GM21825 (cell line): ENCODE measurements around the gene CD300LG.
"Not testable (repeated sequence)": the region's sequence is repeated elsewhere in the genome, so short reads cannot be mapped to it uniquely, and the experiment has no call there.

Experiments
- ATAC-seq: cut with Tn5 transposase; IDR thresholded peaks from one replicate; pipeline ENCODE4 v1.9.1; 2021; ENCODE audit warnings: mild to moderate bottlenecking, moderate library complexity; ENCODE audit not compliant: unreplicated experiment

The CD300LG gene

DNA sequence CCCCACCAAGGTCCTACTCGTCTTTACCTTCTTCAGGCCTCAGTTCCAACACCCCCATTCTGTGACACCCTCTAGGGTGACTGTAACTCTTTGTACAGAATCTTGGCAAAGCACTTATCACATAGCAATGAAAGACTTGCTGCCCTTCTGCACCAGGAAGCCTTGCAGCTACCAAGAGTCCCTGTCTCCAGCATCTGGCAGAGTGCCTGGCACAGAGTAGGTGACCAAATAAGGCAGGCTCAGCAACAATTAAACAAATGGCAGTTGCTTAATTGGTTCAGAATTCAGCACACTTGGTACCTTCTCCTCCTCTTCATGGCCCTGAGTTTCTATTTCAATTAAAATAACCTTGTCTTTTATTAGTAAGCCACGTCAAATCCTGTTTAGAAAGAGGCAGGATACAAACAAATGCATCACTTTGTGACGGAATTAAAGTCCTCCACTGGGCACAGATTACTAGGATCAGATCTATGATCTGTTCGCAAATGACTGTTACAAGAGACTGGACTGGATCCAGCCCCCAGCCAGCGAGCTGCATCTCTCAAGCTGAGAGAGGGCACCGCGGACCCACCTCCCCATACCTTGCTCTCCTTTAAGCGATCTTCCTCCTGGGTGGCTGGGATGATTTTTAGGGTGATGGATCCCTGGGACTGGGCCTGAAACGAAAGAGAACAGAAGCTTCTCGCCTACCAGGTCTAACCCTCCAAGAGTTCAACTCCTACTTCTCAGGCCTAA, 23.5 kb upstream of the CD300LG start:
- ATAC-seq, result no peak

DNA sequence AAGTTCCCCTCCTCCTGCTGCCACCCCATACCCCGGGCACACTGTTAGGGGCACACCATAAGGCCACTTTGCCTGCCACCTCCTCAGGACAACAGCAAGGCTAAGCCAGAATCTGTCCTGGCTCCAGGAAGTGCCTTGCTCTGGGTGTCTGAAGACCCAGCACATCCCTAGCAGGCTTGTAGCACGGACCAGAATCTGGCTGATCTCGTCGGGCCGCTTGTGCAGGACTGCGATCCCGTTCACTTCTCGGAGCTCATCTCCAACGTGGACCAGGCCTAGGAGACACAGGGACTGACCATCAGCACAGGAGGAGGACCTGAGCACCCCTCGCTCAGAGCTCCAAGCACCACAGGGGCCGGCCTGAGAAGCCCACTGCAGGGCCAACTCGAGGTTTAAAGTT, 21.4 kb upstream of the CD300LG start:
- ATAC-seq, result no peak

DNA sequence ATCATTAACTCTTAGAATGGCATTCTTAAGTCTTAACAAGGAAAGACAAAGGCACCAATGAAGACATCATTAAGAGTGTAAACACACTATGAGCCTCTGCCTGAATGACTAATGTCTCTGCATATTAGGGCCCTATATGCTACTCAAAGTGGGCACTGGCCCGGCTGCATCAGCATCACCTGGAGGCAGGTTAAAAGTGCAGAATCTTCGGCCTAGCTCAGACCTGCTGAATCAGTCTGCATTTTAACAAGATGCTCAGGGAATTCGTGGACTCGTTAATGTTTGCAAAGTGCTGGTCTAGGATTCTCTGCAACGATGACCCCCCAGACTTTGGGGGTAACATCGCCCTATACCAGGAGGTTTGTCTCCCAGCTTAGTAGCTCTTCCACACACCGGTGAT, 20.8 kb upstream of the CD300LG start:
- ATAC-seq, result no peak

DNA sequence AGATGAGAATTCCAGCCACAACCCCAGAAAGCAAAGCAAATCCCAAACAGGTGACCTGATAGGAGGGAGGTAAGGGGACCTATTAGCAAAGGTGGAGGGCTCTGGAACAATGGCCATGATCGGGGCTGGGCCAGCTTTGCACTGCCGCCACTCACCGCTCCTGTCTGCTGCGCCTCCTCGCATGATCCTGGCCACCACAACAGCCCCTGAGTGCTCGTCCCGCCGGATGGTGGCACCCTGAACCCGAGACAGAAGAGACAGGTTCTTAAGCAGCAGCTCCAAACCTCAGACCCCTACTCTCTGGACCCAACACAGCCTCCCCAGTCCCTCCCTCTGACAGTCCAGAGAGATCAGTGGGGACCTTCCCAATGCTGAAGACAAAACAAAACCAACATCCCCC, 19.4 kb upstream of the CD300LG start:
- ATAC-seq, result no peak

DNA sequence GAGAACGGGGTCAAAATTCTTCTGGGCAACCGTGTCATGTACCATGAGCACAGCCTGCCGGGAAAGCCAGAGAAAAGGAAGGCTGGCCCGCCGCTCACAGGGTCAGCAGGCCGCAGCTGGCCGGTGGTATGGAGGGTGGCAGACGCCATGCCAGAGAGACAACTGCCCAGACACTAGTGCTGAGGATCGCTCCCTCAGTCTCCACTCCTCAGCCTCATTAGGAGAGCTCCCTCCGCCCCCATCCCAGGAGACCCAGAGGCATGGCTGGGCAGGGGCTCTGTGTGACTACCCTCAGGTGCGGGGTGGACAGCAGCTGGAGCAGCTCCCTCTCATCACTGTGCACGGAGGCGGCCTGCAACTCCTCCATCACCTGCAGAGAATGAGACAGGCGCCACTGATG, 17.2 kb upstream of the CD300LG start:
- ATAC-seq, result no peak

DNA sequence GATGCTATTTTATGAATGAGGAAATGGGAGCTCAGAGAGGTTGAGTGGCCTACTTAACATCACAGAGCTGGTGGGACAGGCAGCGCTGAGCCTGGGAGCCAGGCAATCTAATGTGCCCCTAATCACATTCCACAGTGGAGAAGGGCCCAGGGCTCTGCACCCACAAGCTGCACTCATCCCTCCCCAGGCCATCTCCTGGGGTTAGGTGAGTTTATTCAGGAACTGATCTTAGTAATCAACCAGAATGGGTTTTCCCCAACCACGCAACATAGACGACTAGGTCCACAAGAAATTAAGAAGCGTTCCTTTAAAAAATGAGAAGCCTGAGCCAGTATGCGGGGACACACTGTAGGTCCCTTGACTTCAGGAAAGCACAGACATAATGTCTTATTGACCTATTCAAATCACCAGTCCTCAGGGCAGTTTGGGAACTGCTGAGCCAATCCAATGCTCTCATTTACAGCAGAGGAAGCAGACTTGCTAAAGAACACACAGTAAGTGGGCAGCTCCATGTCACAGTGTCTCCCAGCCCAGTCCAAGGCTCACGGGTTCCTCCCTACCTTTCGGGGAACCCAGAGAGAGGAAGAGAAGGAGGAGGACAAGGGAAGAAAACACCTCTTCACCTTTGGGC, 16.4 kb upstream of the CD300LG start:
- no peak for ATAC-seq

DNA sequence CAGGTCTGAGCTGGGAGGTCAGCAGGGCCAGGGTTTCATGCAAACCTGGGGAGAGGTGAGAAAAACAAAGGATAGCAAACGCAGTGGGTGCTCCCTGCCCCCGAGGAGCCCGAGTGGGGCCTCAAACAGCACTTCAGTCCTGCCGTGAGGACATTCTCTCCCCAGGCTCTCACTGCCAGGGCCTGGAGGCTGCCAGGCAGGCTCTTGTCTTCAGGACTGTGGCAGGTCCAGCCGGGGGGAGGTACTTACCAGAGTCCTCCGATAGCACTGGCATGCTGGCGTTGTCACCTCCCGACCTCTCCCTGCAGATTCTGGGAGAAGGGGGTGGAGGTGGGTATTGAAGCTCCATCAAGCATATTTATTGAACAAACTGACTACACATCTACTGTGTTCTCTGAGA, 15.3 kb upstream of the CD300LG start:
- no peak for ATAC-seq

DNA sequence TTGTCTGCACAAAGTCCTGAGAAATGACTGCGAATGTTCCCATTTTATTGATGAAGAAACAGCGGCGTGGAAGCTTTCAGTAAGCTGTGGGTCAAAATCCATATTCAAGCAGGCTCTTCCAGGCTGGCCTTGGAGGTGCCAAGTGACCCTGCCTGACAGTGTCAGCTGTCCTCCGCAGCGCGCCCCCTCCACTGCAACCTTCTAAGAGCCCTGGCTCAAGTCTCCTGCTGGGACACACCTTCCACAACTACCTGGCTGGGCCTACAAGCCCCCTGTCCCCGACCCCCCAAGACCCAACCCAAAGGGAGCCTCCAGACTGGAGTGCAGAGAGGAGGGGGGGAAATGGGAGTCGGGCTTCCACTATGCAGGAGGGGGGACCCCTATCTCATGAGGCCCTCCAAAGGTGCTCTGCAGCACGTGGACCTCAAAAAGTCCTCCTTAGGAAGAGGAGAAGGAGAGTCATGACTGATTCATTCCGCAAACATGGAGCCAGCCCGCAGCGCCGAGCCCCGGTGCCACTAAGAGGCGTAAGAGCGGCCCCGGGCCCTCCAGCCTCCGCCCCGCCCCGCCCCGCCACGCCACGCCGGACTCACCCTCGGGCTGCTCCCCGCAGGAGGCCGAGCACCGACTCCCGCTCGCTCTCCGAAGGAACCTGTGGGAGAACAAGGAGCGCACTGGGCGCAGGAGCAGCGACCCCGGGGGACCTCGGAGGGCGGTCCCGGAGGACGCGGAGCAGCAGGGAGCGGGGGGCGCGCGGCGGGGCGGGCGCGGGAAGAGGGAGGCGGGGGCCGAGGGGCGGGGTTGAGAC, 14.6 kb upstream of the CD300LG start:
- ATAC-seq, result no peak

DNA sequence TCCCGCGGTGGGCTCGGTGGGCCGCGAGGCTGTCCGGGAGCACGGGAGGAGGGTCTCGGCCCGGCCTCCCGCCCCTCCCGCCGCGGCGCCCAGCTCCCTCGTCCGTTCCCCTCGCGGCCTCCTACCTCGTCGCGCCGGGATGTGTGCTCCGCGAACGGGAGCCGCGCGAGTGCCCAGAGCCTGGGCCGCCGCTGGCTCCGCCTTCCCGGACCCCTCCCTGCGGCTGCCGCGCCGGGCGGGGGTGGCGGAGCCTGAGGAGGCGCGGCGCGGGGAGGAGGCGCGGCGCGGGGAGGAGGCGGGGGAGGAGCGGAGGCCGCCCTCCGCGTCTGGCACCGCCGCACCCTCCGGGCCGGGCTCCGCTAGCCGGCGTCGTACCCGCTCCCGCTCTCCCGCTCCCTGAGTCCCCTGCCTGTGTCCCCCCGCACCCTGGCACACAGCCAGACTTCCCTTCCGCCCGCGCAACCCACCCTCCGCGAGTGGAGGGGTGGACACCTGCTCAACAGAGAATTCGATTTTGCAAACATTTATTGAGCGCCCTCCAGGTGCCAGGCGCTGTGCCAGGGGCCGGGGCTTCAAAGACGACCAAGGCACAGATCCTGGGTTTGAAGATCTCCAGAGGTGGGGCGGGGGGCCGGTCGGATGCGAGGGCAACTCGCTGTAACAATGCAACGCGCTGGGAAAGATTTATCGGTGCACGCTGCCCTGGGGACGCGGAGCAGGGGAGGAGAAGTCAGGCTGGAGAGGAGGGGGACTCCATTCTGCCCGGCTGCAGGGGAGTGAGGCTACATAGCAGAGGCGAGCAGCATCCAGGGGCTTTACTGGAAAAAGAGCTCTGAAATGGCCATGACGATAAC, 13.8 kb upstream of the CD300LG start, which contains the start of gene MPP3:
MPP3 (minus strand) TSS at position 171 of the 854 bp plus-strand sequence. CDS start 1,240 bp downstream, outside the sequence.
- no peak for ATAC-seq

DNA sequence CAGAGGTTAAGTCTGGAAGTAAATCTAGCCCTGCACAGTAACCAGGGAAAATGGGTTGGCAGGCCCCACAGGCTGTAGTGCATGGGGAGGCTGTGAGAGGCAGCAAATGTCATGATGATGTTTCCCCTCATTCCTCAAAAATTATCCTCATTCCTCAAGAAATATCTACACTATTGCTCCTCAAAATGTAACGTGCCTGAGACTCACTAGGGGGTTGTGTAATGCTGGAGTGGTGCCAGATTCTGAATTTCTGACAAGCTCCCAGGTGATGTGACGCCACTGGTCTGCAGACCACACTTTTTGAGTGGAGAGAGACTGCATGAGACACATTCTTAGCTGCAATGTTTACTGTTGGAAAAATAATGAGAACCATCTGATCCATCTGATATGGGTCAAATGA, 12.9 kb upstream of the CD300LG start:
- ATAC-seq, result no peak

DNA sequence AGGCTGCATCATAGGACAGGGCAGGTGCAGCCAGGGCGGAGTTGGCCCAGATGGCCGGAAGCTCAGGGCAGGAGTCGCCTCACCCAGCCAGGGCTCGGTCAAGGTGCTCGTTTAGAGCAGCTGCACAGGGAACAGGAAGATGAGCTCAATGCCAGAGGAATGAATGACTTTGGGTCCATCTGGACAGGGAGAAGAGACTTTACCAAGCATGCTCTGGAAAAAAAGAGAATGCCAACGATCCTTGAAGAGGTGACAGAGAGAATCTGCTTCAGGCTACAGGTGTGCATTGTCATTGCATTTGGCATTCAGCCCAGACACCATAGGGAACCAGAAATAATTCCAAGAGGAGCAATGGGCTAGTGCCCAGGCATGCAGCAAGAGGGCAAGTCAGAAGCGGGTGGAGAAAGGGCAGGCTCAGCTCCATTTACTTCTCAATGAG, 7.3 kb upstream of the CD300LG start:
- ATAC-seq, result no peak

DNA sequence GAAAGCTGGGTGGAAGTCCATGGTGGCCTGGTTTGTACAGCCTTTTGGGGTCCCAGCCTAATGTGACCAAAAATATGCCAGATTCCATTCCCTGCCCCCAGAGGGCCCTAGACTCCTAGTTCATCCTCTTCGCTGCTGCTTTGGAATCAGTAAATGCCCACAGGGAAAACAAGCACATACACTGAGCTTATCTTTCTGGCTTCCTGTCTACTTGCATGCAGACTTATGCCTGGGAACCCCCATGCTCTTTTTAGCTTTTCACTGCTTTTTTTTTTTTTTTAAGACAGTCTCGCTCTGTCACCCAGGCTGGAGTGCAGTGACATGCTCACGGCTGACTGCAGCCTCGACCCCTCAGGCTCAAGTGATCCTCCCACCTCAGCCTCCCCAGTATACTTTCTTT, 6.2 kb upstream of the CD300LG start:
- no peak for ATAC-seq

DNA sequence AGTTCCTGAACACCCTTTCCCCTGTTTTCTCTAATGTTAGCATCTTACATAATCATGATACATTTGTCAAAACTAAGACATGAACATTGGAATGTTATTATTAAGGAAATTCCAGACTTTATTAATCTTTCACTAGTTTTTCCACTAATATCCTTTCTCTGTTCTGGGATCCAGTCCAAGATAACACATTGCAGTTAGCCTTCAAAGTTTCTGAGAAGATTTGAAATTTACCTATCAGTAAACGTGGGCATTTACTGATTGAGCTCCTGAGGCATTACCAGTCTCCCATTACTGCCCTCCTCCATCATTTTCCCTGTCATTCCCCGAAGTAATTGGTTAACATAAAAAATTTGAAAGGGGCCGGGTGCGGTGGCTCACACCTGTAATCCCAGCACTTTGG, 5.7 kb upstream of the CD300LG start:
- no peak for ATAC-seq

DNA sequence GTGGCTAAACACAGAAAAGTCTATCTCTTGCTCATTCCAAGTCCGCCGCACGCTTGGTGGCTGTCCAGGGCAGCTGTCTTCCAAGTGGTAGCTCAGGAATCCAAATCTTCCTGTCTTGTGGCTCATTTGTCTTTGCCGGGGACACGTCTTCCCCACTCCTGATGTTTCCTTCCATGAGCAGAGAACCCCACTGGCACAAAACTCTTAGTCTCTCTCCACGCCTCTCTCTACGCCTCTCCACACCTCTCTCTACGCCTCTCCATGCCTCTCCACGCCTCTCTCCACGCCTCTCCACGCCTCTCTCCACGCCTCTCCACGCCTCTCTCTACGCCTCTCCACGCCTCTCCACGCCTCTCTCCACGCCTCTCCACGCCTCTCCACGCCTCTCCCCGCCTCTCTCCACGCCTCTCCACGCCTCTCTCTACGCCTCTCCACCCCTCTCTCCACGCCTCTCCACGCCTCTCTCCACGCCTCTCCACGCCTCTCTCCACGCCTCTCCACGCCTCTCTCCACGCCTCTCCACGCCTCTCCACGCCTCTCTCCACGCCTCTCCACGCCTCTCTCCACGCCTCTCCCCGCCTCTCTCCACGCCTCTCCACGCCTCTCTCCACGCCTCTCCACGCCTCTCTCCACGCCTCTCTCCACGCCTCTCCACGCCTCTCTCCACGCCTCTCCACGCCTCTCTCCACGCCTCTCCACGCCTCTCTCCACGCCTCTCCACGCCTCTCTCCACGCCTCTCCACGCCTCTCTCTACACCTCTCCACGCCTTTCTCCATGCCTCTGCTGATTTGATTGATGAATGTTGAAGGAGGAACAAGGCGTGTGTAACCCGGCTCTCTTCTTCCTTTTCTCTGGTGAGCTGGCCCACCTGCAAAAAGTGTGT, 4.6 kb upstream of the CD300LG start:
- not testable (repeated sequence) for ATAC-seq

DNA sequence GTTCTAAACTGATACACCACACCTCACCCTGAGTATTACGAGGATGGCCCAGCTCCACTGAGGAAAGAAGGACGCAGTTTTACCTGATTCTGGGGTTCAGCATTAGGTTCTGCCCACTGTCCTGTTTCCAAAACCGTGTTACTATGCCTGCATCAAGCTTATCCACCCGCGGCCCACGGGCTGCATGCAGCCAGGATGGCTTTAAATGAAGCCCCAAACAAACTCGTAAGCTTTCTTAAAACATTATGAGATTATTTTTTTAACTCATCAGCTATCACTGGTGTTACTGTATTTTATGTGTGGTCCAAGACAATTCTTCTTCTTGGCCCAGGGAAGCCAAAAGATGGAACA, 4.0 kb upstream of the CD300LG start:
- ATAC-seq, result no peak

DNA sequence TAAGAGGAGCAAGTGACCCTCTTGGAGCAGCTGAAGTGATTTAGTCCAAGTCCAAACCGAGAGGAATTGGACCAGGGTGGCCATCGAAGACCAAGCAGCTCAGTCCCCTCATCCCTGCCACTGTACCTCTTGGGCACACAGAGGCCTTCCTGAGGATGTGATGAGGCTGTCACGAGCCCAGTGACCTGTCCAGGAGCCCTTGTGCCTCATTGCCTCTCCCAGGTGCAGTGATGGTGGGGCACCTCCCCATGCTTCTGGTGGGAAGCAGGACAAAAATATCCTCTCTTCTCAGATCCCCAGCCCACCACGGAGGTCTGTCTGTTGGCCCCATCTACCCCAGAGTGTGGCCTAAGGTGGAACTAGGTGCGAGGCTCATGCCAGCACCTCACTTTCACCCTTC, 2.7 kb upstream of the CD300LG start:
- ATAC-seq, result no peak

DNA sequence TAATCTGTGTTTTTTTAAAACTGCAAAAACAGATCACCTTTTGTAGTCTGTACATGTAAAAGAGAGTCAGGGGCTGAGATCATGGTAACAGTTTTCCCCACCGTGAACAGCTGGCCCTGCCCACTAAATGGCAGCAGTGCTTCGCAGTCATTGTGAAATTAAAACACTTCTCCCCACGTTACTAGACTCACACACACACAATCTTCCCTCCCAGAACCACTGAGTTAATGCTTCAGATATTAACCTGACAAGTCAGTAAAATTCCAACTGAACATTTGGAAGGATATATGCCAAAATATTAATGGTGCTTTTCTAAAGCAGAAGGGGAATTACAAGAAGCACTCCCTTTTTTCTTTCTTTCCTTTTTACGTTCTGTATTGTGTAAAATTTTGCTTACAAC, 1.2 kb upstream of the CD300LG start:
- ATAC-seq, result no peak

DNA sequence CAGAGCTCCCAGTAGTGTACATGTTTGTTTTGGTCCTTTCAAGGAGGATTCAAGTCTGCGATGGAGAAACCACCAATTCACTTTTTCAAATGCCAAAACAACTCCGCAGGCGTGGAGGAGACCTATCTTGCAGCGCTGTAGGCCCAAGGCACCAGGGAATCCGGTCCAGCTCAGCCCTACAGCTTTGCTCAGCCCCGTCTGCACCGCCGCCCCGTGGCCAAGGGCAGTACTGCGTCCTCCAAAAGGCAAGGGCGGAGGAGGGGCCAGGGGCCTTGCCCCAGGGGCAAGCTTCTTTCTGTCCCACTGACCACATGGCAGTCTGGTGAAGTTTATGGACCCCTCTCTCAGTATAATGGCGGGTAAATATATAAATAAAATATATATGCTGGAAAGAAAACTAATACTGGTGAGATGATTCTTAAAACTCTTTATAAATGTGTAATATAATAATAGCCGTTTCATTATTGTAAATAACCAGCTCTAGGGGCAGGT, 709 bp upstream of the CD300LG start:
- ATAC-seq, result peak; percentile 73

DNA sequence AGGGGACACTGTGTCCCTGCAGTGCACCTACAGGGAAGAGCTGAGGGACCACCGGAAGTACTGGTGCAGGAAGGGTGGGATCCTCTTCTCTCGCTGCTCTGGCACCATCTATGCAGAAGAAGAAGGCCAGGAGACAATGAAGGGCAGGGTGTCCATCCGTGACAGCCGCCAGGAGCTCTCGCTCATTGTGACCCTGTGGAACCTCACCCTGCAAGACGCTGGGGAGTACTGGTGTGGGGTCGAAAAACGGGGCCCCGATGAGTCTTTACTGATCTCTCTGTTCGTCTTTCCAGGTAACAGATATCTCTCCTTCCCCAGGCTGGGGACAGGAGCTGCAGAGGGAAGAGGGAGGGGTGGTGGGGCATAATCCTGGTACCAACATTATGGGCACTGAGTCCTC, 1.6 kb downstream of the CD300LG start:
- no peak for ATAC-seq

DNA sequence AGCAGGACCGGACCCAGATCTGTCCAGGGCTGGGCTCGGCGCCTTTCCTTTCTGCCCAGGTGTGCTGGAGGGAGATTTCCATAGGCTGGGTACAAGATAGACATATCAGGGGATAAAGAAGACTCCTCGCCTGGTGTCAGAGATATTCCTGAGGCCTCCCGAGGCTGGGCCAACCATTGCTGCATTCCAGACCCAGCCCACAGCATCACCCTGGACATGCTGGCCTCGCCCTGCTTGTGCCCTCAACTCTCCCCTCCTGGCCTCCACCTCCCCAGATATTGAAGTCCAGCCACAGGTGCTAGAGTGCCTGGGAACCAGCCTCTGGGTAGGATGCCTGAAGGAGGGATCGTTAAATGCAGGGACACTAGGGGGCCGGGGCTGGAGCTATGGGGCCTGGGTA, 2.1 kb downstream of the CD300LG start:
- ATAC-seq, result no peak
